MV-4-11 (cell line): ENCODE measurements around the gene SLC2A10.
"Not testable (repeated sequence)": the region's sequence is repeated elsewhere in the genome, so short reads cannot be mapped to it uniquely, and the experiment has no call there.

Source experiments
- DNase-seq: peaks from one replicate; lab custom pipeline; 2025; lab: John Stamatoyannopoulos, UW

SLC2A10 gene

GRCh38 chr20:46709459-46710152, at the start of gene SLC2A10:
SLC2A10 (plus strand) TSS chr20:46709649; CDS start chr20:46709737, 88 bp downstream.
- DNase-seq = no peak

GRCh38 chr20:46660487-46660886, 49.0 kb upstream of the SLC2A10 start:
- DNase-seq = no peak

- DNase-seq = no peak
Measured at GRCh38 chr20:46661659-46662058, 47.8 kb upstream of the SLC2A10 start.

GRCh38 chr20:46663531-46663930, 45.9 kb upstream of the SLC2A10 start:
- DNase-seq = no peak

GRCh38 chr20:46665602-46666001, 43.8 kb upstream of the SLC2A10 start:
- DNase-seq = no peak

GRCh38 chr20:46666306-46666705, 43.1 kb upstream of the SLC2A10 start:
- DNase-seq = no peak

GRCh38 chr20:46666818-46667515, 42.5 kb upstream of the SLC2A10 start:
- no peak for DNase-seq

GRCh38 chr20:46670228-46670584, 39.2 kb upstream of the SLC2A10 start:
- DNase-seq = no peak

GRCh38 chr20:46670585-46671584, 38.6 kb upstream of the SLC2A10 start:
- DNase-seq = no peak

- DNase-seq = no peak
Measured at GRCh38 chr20:46671866-46672542, 37.4 kb upstream of the SLC2A10 start.

- DNase-seq = no peak
Measured at GRCh38 chr20:46672543-46673148, 36.8 kb upstream of the SLC2A10 start.

- DNase-seq = no peak
Measured at GRCh38 chr20:46673394-46674252, 35.8 kb upstream of the SLC2A10 start.

- no peak for DNase-seq
Measured at GRCh38 chr20:46674253-46675083, 35.0 kb upstream of the SLC2A10 start.

- DNase-seq = not testable (repeated sequence)
Measured at GRCh38 chr20:46676649-46677316, 32.7 kb upstream of the SLC2A10 start.

- no peak for DNase-seq
Measured at GRCh38 chr20:46677608-46678007, 31.8 kb upstream of the SLC2A10 start.

GRCh38 chr20:46678516-46678915, 30.9 kb upstream of the SLC2A10 start:
- DNase-seq = no peak

- no peak for DNase-seq
Measured at GRCh38 chr20:46680684-46681031, 28.8 kb upstream of the SLC2A10 start.

GRCh38 chr20:46681032-46681854, 28.2 kb upstream of the SLC2A10 start:
- peak; percentile 51 for DNase-seq
